HEK293 (cell line): ENCODE measurements around the gene CTBP2.

Experiments
- CTCF ChIA-PET: fragments of 350-600 bp; formaldehyde crosslinking; extraction: SDS; loops from one replicate; lab custom pipeline; 2021; ENCODE audit warnings: antibody characterized with exemption; lab: Yijun Ruan, JAX
- POLR2A ChIA-PET: fragments of 300-600 bp; formaldehyde crosslinking; extraction: SDS; loops from one replicate; lab custom pipeline; 2020; ENCODE audit warnings: antibody characterized with exemption, inconsistent platforms; lab: Yijun Ruan, JAX
- H3K27ac ChIP-seq: fragments of 200-500 bp; sonication (Bioruptor generic); 2 replicates; pipeline ENCODE4 v1.5.1; 2014; ENCODE audit warnings: low read depth, low read length, control low read depth, inconsistent platforms; ENCODE audit errors: extremely low read depth
- H3K36me3 ChIP-seq, 2 experiments: fragments of 200-500 bp in 1 of 2; sonication (Bioruptor generic) in 1 of 2; 1 replicate in 1 of 2; 2 replicates in 1 of 2; pipeline ENCODE4 v1.5.1; 2014 to 2017; ENCODE audit warnings: inconsistent platforms in 2 of 2, low read length in 2 of 2; ENCODE audit not compliant: control insufficient read depth in 2 of 2, insufficient read depth in 1 of 2
- H3K4me1 ChIP-seq: fragments of 200-500 bp; sonication (Bioruptor generic); 2 replicates; pipeline ENCODE4 v1.5.1; 2014; ENCODE audit warnings: mild to moderate bottlenecking, low read length, inconsistent platforms; ENCODE audit not compliant: control insufficient read depth, insufficient read depth
- H3K4me3 ChIP-seq: 2 replicates; pipeline ENCODE4 v1.5.1; 2011; ENCODE audit warnings: low read depth, mild to moderate bottlenecking, control low read depth, low read length, moderate library complexity
- H3K9me3 ChIP-seq: fragments of 200-500 bp; sonication (Bioruptor generic); 2 replicates; pipeline ENCODE4 v1.5.1; 2014; ENCODE audit warnings: low read depth, low read length, inconsistent platforms; ENCODE audit not compliant: control insufficient read depth, insufficient read depth
- KLF1 ChIP-seq: fragments of 450-650 bp; formaldehyde crosslinking; IDR thresholded peaks from 2 replicates; pipeline ENCODE4 v1.5.1; 2016; ENCODE audit warnings: missing biosample characterization, missing genetic modification characterization
- KLF7 ChIP-seq: fragments of 450-650 bp; formaldehyde crosslinking; IDR thresholded peaks from 2 replicates; pipeline ENCODE4 v1.5.1; 2016; ENCODE audit warnings: missing biosample characterization, missing genetic modification characterization, borderline replicate concordance
- MZF1 ChIP-seq: fragments of 450-650 bp; formaldehyde crosslinking; IDR thresholded peaks from 2 replicates; pipeline ENCODE4 v1.5.1; 2017; ENCODE audit warnings: missing biosample characterization, missing genetic modification characterization, borderline replicate concordance
- ZNF221 ChIP-seq: fragments of 450-650 bp; formaldehyde crosslinking; IDR thresholded peaks from 2 replicates; pipeline ENCODE4 v1.5.1; 2017; ENCODE audit warnings: missing biosample characterization, missing genetic modification characterization, borderline replicate concordance
- ZNF239 ChIP-seq: fragments of 450-650 bp; formaldehyde crosslinking; IDR thresholded peaks from 2 replicates; pipeline ENCODE4 v1.5.1; 2016; ENCODE audit warnings: missing biosample characterization, missing genetic modification characterization
- ZNF510 ChIP-seq: fragments of 450-650 bp; formaldehyde crosslinking; IDR thresholded peaks from 2 replicates; pipeline ENCODE4 v1.5.1; 2018; ENCODE audit warnings: mild to moderate bottlenecking, missing genetic modification characterization, missing biosample characterization; ENCODE audit not compliant: insufficient replicate concordance
- ZNF529 ChIP-seq: fragments of 450-650 bp; formaldehyde crosslinking; IDR thresholded peaks from 2 replicates; pipeline ENCODE4 v1.5.1; 2017; ENCODE audit warnings: missing genetic modification characterization, missing biosample characterization; ENCODE audit not compliant: insufficient replicate concordance
- ZNF571 ChIP-seq: fragments of 450-650 bp; formaldehyde crosslinking; IDR thresholded peaks from 2 replicates; pipeline ENCODE4 v1.5.0; 2017; ENCODE audit warnings: missing biosample characterization, missing genetic modification characterization
- ZNF600 ChIP-seq: fragments of 450-650 bp; formaldehyde crosslinking; IDR thresholded peaks from 2 replicates; pipeline ENCODE4 v1.5.1; 2016; ENCODE audit warnings: missing biosample characterization, missing genetic modification characterization
- ZNF660 ChIP-seq: fragments of 450-650 bp; IDR thresholded peaks from 2 replicates; pipeline ENCODE4 v1.5.1; 2018; ENCODE audit warnings: missing biosample characterization, mild to moderate bottlenecking, missing genetic modification characterization
- ZNF701 ChIP-seq: fragments of 450-650 bp; formaldehyde crosslinking; IDR thresholded peaks from 2 replicates; pipeline ENCODE4 v1.5.1; 2016; ENCODE audit warnings: missing biosample characterization, missing genetic modification characterization
- TF ChIP-seq, protein P1 (sequence below): fragments of 450-650 bp; formaldehyde crosslinking; IDR thresholded peaks from 2 replicates; pipeline ENCODE4 v1.5.1; 2016; ENCODE audit warnings: missing biosample characterization, missing genetic modification characterization, low read depth
- TF ChIP-seq, protein P2 (sequence below): fragments of 450-650 bp; formaldehyde crosslinking; IDR thresholded peaks from 2 replicates; pipeline ENCODE4 v1.5.1; 2016; ENCODE audit warnings: missing biosample characterization, missing genetic modification characterization
- TF ChIP-seq, protein P3 (sequence below): fragments of 450-650 bp; formaldehyde crosslinking; IDR thresholded peaks from 2 replicates; pipeline ENCODE4 v1.5.1; 2016; ENCODE audit warnings: missing biosample characterization, missing genetic modification characterization, borderline replicate concordance
- TF ChIP-seq, protein P4 (sequence below): fragments of 450-650 bp; formaldehyde crosslinking; IDR thresholded peaks from 2 replicates; pipeline ENCODE4 v1.5.1; 2017; ENCODE audit warnings: missing biosample characterization, missing genetic modification characterization

The CTBP2 gene

GRCh38 chr10:125081931-125082330 is 78.4 kb downstream of the CTBP2 start:
- no peak overlapping the region for H3K4me3 ChIP-seq
- peaks cover 7% of the 10 kb centered on the region; the same call in 1 of the 2 replicates for H3K4me1 ChIP-seq
- no peaks in the 10 kb centered on the region for H3K9me3 ChIP-seq
- no peak overlapping the region for H3K27ac ChIP-seq
- ChIA-PET POLR2A (no interaction called here), CTCF (interaction anchor here (0.7 kb wide), 1 partner anchor 89 kb away, joined by 3 read pairs; no protein-coding TSS in a partner anchor)
- peaks cover 0 to 15% of the 10 kb centered on the region in 2 experiments; a peak in 2 of 3 replicates for H3K36me3 ChIP-seq
- TF ChIP-seq MZF1 (no peak), ZNF510 (tag by site-specific recombination) (no peak), ZNF221 (tag by site-specific recombination) (no peak), ZNF701 (tag by site-specific recombination) (no peak), KLF1 (tag by site-specific recombination) (no peak), ZNF660 (tag by site-specific recombination) (no peak), ZNF239 (tag by site-specific recombination) (no peak)

GRCh38 chr10:125080984-125081383 is 79.4 kb downstream of the CTBP2 start:
- CTCF ChIA-PET: interaction anchor here (0.8 kb wide), 1 partner anchor 20 kb away, joined by 3 read pairs; no protein-coding TSS in a partner anchor
- no peak overlapping the region for H3K4me3 ChIP-seq
- H3K9me3 ChIP-seq: no peaks in the 10 kb centered on the region
- peaks cover 0 to 18% of the 10 kb centered on the region in 2 experiments; a peak in 1 of 3 replicates for H3K36me3 ChIP-seq
- TF ChIP-seq ZNF571: no peak
- no peak for TF ChIP-seq ZNF529 (tag by site-specific recombination)
- TF ChIP-seq KLF7: no peak
- TF ChIP-seq, protein P1, sequence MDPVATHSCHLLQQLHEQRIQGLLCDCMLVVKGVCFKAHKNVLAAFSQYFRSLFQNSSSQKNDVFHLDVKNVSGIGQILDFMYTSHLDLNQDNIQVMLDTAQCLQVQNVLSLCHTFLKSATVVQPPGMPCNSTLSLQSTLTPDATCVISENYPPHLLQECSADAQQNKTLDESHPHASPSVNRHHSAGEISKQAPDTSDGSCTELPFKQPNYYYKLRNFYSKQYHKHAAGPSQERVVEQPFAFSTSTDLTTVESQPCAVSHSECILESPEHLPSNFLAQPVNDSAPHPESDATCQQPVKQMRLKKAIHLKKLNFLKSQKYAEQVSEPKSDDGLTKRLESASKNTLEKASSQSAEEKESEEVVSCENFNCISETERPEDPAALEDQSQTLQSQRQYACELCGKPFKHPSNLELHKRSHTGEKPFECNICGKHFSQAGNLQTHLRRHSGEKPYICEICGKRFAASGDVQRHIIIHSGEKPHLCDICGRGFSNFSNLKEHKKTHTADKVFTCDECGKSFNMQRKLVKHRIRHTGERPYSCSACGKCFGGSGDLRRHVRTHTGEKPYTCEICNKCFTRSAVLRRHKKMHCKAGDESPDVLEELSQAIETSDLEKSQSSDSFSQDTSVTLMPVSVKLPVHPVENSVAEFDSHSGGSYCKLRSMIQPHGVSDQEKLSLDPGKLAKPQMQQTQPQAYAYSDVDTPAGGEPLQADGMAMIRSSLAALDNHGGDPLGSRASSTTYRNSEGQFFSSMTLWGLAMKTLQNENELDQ (tag by site-specific recombination): no peak
- TF ChIP-seq, protein P2, sequence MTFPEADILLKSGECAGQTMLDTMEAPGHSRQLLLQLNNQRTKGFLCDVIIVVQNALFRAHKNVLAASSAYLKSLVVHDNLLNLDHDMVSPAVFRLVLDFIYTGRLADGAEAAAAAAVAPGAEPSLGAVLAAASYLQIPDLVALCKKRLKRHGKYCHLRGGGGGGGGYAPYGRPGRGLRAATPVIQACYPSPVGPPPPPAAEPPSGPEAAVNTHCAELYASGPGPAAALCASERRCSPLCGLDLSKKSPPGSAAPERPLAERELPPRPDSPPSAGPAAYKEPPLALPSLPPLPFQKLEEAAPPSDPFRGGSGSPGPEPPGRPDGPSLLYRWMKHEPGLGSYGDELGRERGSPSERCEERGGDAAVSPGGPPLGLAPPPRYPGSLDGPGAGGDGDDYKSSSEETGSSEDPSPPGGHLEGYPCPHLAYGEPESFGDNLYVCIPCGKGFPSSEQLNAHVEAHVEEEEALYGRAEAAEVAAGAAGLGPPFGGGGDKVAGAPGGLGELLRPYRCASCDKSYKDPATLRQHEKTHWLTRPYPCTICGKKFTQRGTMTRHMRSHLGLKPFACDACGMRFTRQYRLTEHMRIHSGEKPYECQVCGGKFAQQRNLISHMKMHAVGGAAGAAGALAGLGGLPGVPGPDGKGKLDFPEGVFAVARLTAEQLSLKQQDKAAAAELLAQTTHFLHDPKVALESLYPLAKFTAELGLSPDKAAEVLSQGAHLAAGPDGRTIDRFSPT: no peak
- TF ChIP-seq ZNF600 (tag by site-specific recombination): no peak
- TF ChIP-seq, protein P3, sequence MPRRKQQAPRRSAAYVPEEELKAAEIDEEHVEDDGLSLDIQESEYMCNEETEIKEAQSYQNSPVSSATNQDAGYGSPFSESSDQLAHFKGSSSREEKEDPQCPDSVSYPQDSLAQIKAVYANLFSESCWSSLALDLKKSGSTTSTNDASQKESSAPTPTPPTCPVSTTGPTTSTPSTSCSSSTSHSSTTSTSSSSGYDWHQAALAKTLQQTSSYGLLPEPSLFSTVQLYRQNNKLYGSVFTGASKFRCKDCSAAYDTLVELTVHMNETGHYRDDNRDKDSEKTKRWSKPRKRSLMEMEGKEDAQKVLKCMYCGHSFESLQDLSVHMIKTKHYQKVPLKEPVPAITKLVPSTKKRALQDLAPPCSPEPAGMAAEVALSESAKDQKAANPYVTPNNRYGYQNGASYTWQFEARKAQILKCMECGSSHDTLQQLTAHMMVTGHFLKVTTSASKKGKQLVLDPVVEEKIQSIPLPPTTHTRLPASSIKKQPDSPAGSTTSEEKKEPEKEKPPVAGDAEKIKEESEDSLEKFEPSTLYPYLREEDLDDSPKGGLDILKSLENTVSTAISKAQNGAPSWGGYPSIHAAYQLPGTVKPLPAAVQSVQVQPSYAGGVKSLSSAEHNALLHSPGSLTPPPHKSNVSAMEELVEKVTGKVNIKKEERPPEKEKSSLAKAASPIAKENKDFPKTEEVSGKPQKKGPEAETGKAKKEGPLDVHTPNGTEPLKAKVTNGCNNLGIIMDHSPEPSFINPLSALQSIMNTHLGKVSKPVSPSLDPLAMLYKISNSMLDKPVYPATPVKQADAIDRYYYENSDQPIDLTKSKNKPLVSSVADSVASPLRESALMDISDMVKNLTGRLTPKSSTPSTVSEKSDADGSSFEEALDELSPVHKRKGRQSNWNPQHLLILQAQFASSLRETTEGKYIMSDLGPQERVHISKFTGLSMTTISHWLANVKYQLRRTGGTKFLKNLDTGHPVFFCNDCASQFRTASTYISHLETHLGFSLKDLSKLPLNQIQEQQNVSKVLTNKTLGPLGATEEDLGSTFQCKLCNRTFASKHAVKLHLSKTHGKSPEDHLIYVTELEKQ (tag by site-specific recombination): no peak
- TF ChIP-seq, protein P4, sequence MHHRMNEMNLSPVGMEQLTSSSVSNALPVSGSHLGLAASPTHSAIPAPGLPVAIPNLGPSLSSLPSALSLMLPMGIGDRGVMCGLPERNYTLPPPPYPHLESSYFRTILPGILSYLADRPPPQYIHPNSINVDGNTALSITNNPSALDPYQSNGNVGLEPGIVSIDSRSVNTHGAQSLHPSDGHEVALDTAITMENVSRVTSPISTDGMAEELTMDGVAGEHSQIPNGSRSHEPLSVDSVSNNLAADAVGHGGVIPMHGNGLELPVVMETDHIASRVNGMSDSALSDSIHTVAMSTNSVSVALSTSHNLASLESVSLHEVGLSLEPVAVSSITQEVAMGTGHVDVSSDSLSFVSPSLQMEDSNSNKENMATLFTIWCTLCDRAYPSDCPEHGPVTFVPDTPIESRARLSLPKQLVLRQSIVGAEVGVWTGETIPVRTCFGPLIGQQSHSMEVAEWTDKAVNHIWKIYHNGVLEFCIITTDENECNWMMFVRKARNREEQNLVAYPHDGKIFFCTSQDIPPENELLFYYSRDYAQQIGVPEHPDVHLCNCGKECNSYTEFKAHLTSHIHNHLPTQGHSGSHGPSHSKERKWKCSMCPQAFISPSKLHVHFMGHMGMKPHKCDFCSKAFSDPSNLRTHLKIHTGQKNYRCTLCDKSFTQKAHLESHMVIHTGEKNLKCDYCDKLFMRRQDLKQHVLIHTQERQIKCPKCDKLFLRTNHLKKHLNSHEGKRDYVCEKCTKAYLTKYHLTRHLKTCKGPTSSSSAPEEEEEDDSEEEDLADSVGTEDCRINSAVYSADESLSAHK (tag by site-specific recombination): no peak
- H3K27ac ChIP-seq: no peak overlapping the region
- POLR2A ChIA-PET: no interaction called here
- peaks cover 7% of the 10 kb centered on the region; the same call in 1 of the 2 replicates for H3K4me1 ChIP-seq
